Ovary (tissue), 9 donors: ENCODE measurements around the gene CROCC2. TPM values are rescaled to one million over a fixed set of nuclear protein-coding genes. Genes with fewer than 3 reads are reported as not detected.
A peak's percentile ranks its signal among the peaks of the same experiment; 100 is the strongest.

Experiments used
- DNase-seq, 5 donors: peaks; one replicate each; pipeline ENCODE4 v3.0.0-alpha.2; 2019 to 2020
- H3K27ac ChIP-seq, 2 donors: fragments of 200-600 bp; one replicate each; pipeline versions ENCODE4 v1.5.1 to v1.8.0; 2019 to 2022
- H3K27me3 ChIP-seq: fragments of 200-600 bp; one replicate; pipeline ENCODE4 v1.8.0; 2022
- H3K36me3 ChIP-seq: fragments of 200-600 bp; sonication (generic); one replicate; pipeline ENCODE4 v1.5.1; 2019
- H3K4me1 ChIP-seq: one replicate; pipeline ENCODE4 v1.8.1; 2013; ENCODE audit warnings: mild to moderate bottlenecking, moderate library complexity; ENCODE audit not compliant: insufficient read depth
- H3K4me3 ChIP-seq: fragments of 200-600 bp; sonication (generic); one replicate; pipeline ENCODE4 v1.5.1; 2017
- H3K9me3 ChIP-seq, 2 donors: fragments of 200-600 bp in 1 of 2; sonication (generic) in 1 of 2; one replicate each; pipeline versions ENCODE4 v1.5.1 to v1.8.1; 2013 to 2019; ENCODE audit warnings: mild to moderate bottlenecking in 1 of 2, moderate library complexity in 1 of 2
- CTCF ChIP-seq, 3 donors: fragments of 450-650 bp in 2 of 3; fragments of 200-600 bp in 1 of 3; IDR thresholded peaks; one replicate each; pipeline versions ENCODE4 v1.5.1 to v1.8.0; 2016 to 2022; ENCODE audit warnings: antibody characterized with exemption in 3 of 3, mild to moderate bottlenecking in 1 of 3
- EP300 ChIP-seq: sonication (generic); formaldehyde crosslinking; IDR thresholded peaks from one replicate; pipeline ENCODE4 v1.6.1; 2017; ENCODE audit warnings: antibody characterized with exemption
- POLR2A ChIP-seq: fragments of 450-650 bp; IDR thresholded peaks from one replicate; pipeline ENCODE4 v1.6.1; 2017; ENCODE audit warnings: antibody characterized with exemption, mild to moderate bottlenecking, moderate library complexity
- whole genome bisulfite sequencing, 3 donors: extraction: QIAGEN DNeasy Blood & Tissue Kit in 1 of 3; methylation state at CpG; one replicate each; pipeline versions ENCODE4 v1.1.5 to v1.1.7; 2013 to 2017; 5-methylcytosine and 5-hydroxymethylcytosine counted together
- intact Hi-C, 4 donors: fragments of 100-400 bp; cut with DNase I; formaldehyde crosslinking; loops; one replicate each; pipeline versions ENCODE4 v1.11.0 to v1.15.1; 2022 to 2023
- polyA plus RNA-seq, 2 donors: library from polyadenylated mRNA; stranded (reverse); fragments of 200-250 nt in 1 of 2; fragments of 350-450 nt in 1 of 2; fragmentation: Illumina TruSeq in 1 of 2; extraction: RNeasy Lipid Tissue Mini Kit (QIAGEN cat#74804) in 1 of 2; gene quantifications; one replicate each; pipeline ENCODE4 v1.2.3, GENCODE V29; 2013 to 2014
- total RNA-seq, 7 donors: library from RNA; depleted of rRNA in 2 of 7; stranded (reverse); fragments of >200 nt in 2 of 7; fragmentation: NEBNext Ultra II Directional in 3 of 7; extraction: Animal tissue kit (Norgen Biotek cat#: 25700) in 3 of 7; gene quantifications; one replicate each; pipeline versions ENCODE4 v1.1.0 to v1.2.4, GENCODE V29; 2016 to 2023
- donor health status: DM: no; HTN: no; CAD: no; lungs with moderate emphysema.
- donor health status: DM: no; HTN: no; CAD: no.
- donor health status: Bipolar disorder and iron deficiency.
- donor health status: DM: yes; HTN: yes; CAD: no.
- donor health status: DM: no; HTN: no; CAD: no.
- donor health status: DM: yes; HTN: yes; CAD: no.

The CROCC2 gene
- total and polyA plus RNA-seq, 9 donors = 0.15 to 6.1 (median 1.5) TPM; not detected in 1

GRCh38 chr2:240886678-240887609 lies 19.2 kb upstream of the CROCC2 start:
- Histone ChIP-seq H3K9me3 (no peaks in the 10 kb centered on the region), H3K4me1 (no peaks in the 10 kb centered on the region), H3K4me3 (no peak overlapping the region), H3K27ac (no peak overlapping the region), H3K36me3 (no peaks in the 10 kb centered on the region), H3K27me3 (no peaks in the 10 kb centered on the region)
- intact Hi-C loops = no loop called here
- DNase-seq = peak in 1 of 5 donors; percentile 12
- TF ChIP-seq CTCF (IDR thresholded peaks at IDR 0.05) (no peak), POLR2A (no peak), EP300 (no peak)
- 74 to 81% (median 76%) methylated on average over 16 to 18 of the region's 18 CpGs for WGBS, 3 donors

GRCh38 chr2:240887631-240888030 lies 18.5 kb upstream of the CROCC2 start:
- Histone ChIP-seq H3K4me3 (no peak overlapping the region), H3K27ac (no peak overlapping the region), H3K36me3 (no peaks in the 10 kb centered on the region), H3K9me3 (no peaks in the 10 kb centered on the region), H3K27me3 (no peaks in the 10 kb centered on the region), H3K4me1 (no peaks in the 10 kb centered on the region)
- peak in 1 of 5 donors; percentile 6 for DNase-seq
- TF ChIP-seq POLR2A (no peak), CTCF (IDR thresholded peaks at IDR 0.05) (no peak), EP300 (no peak)
- WGBS, 3 donors = 72 to 90% (median 89%) methylated on average over 4 of the region's 4 CpGs
- intact Hi-C loops = no loop called here

GRCh38 chr2:240888130-240888889 lies 17.8 kb upstream of the CROCC2 start:
- Histone ChIP-seq H3K36me3 (no peaks in the 10 kb centered on the region), H3K9me3 (no peaks in the 10 kb centered on the region), H3K27me3 (no peaks in the 10 kb centered on the region), H3K4me3 (no peak overlapping the region), H3K27ac (no peak overlapping the region), H3K4me1 (no peaks in the 10 kb centered on the region)
- intact Hi-C loops = no loop called here
- peak in 1 of 5 donors; percentile 17 for DNase-seq
- TF ChIP-seq EP300 (no peak), POLR2A (no peak), CTCF (IDR thresholded peaks at IDR 0.05) (no peak)
- WGBS, 3 donors = 83 to 89% (median 87%) methylated on average over 29 to 37 of the region's 37 CpGs

- WGBS, 3 donors = 80 to 89% (median 86%) methylated on average over 11 of the region's 11 CpGs
- no peak for TF ChIP-seq POLR2A
- DNase-seq = no peak
Measured at GRCh38 chr2:240888890-240889573, 17.1 kb upstream of the CROCC2 start.

More at GRCh38 chr2:240888890-240889573, 17.1 kb upstream of the CROCC2 start:
- H3K4me1 ChIP-seq = no peaks in the 10 kb centered on the region
- intact Hi-C loops = no loop called here
- no peaks in the 10 kb centered on the region for H3K36me3 ChIP-seq
- no peaks in the 10 kb centered on the region for H3K27me3 ChIP-seq
- H3K4me3 ChIP-seq = no peak overlapping the region
- H3K27ac ChIP-seq = no peak overlapping the region
- no peaks in the 10 kb centered on the region for H3K9me3 ChIP-seq
